Stimulated activated CD4-positive, alpha-beta T cell treated with anti-CD3 and anti-CD28 coated beads, Interleukin-4, amount 100 ng/mL, for 48 hours (primary cell): Measurements from ENCODE around the gene LMOD3.

Experiments used
- DNase-seq, 2 donors: peaks; one replicate each; pipeline ENCODE4 v3.0.0-alpha.2; 2020; ENCODE audit warnings: low read depth in 2 of 2

LMOD3 gene

DNA sequence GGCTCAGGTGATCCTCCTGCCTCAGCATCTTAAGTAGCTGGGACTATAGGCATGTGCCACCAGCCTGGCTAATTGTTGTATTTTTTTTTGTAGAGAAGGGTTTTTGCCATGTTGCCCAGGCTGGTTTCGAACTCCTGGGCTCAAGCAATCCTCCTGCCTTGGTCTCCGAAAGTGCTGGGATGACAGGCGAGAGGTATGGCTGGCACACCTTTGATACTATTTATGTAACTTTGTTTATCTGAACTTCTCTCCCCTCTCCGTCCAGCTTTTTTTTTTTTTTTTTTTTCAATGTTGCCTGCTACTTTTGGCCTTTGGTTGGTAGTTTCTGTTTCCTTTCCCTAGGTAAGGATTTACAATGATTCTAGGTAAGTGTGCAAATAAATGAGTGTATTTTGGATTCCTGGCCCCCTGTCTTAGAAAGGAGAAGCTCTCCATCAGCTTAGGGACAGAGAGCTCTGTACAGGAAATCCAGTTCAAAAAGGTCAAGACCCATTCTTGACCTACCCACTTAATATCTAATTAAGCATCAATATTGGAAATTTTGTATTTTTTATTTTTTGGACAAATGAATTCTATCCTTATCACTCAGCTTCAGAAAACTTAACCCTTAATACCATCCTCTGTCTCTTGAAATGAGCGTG, 30.9 kb downstream of the LMOD3 start:
- DNase-seq = no peak

DNA sequence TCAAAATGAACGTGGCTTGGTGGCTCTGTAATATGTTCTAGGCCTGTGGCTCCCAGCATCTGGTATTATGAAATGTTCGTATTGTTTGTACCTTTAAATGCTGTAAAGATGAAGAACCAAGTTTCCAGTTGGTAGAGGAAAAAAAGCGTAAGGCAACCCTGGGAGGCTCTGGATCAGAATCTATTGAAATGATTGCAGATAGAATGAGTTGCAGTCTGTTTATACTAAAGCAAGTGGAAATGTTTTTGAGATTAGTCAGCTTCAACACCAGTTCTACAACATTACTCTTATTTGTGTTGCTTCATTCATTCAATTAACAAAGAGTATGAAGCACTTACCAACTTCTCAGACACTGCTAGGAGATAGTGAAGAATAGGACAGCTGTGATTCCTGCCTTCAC, 32.4 kb downstream of the LMOD3 start:
- no peak for DNase-seq

DNA sequence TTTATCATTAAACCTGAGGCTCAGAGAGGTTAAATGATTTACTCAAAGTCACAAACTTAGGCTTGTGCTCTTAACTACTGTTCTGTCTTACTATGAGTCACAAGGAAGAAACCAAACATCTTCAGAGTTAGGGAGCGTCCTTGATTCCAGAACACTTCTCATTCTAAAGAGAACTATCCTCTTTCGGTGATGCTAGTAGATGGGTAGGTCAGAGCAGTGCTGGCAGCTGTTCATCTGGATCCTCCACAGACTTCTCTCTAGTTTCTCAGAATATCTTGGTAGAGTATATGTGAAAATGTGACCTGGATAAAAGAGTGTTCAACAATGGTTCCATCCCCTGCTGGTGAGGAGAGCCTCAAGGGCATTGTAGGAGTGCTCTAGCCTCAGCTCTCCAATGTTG, 34.3 kb downstream of the LMOD3 start:
- no peak for DNase-seq

DNA sequence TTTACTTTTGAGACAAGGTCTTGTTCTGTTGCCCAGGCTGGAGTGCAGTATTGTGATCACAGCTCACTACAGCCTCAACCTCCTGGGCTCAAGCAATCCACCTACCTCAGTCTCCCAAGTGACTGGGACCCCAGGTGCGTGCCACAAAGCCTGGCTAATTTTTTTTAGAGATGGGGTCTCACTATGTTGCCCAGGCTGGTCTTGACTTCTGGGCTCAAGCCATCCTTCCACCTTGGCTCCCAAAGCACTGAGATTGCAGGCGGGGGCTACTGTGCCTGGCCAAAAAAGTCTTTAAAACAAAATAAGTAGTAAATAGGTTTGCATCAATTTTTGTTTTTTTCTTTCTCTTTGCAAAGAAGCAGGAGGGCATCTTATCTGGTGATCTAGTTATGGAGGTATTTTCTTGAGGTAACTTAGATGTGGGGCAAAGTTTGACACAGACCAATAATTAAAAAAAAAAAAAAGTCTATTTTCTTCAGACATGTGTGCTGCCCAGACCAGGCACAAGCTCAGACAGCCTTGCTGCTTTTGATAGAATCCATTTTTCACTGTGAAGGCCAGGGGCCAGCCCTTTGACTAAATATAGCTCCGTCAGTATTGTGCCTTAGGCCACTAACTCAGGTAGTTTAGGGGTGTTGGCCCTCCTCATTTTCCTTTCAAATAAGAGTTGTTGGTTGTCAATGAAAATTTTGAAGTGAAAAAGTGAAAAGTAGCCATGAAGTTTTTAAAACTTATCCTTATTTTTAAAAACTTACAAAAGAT, 35.2 kb downstream of the LMOD3 start:
- DNase-seq = no peak

DNA sequence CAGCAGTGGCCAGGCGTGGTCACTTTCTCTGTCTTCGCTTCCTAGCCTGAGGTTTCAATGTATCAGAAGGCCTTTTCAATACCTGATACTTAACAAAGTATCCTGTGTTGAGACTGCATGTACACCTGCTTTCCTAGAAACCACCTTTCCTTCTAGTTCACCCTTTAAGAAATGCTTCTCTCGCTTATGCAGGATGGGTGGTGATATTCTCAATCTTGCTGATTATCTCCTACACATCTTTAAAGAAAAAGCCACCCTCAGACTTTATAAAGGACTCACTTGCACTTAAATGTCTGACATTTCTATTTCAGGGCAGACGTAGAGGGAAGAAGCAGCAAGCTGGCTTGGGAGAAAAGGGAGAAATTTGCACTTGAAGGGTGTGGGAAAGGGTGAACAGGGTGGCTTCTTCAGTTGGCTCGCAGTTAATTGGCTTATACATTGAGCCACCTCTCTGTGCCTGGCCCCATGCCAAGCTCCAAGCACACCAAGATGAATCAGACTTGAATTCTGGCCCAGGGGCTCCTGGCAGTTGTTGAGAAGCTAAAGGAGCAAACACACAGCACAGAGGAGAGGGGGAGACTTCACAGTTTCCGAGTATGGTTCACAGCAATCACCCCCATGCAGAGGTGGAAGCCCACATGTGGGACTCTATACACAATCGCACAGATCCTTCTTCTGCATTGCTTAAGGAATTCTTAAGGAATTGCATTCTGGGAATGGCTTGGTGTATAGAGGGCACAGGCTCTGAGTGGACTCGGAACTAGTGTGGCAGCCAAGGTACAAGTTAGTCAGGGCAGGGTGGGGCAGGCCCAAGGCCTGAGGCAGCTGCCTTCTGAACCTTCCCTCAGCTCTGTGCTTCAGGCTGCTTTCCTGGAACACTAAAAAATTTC, 36.3 kb downstream of the LMOD3 start:
- peak; percentile 79 to 80 for DNase-seq

DNA sequence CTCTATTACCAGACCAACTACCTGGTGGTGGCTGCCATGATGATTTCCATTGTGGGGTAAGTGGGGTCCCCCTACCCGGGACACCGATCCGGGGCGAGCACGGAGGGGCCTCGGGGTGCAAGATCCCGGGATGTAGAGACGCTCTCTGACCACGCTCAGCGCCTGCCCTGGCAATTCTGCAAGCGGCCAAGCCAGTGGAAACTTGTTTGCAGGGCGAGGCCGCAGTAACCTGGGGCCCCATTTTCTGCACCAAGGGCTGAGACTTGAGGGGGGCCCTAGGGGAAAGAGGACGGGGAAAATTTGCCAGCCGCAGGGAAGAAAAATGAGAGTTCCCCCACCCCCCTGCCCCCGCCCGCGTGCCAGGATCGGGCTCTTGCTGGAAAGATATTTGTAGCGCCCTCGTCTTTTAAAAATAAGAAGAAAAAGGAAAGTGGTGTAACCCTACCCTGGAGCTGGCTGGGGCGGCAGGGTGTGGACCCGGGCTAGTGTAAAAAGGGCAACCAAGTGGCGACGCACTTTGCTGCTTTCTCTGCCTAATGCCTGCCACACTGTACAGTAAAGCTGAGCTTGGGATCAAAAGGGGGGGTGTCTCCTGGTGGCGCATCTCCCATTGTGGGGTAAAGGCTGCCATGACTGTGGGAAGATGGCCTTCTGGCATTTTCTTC, 37.1 kb downstream of the LMOD3 start:
- no peak for DNase-seq

DNA sequence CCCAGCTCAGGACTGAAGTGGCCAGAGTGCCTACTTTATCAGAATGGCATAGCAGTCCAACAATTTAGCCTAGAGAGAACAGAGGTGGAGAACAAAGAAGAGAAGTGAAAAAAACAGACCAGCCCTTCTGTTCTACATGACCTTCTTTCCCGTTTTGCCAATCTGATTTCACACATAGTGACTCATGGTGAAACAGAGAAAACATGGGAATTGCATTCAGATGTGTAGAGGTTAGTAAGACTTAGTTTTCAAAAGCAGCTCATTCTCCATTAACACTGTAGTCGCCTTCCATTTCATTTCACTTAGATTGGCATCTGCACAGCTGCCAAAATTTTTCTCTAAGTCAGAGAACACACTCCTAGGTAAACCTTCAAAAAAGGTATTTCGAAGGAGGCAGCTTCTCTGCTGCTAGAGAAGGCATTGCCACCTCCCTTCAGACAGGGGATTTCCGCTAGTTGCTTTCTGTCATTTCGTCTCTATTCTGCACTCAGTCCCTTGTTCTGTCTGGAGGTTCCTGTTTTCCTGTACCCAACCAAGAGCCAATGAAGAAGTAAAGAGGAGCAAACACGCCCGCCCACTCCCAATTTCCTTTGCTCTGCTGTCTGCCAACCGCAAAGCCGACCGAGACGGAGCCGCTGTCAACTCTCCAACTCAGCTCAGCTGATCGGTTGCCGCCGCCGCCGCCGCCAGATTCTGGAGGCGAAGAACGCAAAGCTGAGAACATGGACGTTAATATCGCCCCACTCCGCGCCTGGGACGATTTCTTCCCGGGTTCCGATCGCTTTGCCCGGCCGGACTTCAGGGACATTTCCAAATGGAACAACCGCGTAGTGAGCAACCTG, 37.8 kb downstream of the LMOD3 start, which contains the start of gene ARL6IP5:
Gene ARL6IP5 (plus strand): TSS at position 612 of the 842 bp plus-strand sequence. CDS start 111 bp downstream, at position 723.
- DNase-seq = peak; percentile 85 to 90

DNA sequence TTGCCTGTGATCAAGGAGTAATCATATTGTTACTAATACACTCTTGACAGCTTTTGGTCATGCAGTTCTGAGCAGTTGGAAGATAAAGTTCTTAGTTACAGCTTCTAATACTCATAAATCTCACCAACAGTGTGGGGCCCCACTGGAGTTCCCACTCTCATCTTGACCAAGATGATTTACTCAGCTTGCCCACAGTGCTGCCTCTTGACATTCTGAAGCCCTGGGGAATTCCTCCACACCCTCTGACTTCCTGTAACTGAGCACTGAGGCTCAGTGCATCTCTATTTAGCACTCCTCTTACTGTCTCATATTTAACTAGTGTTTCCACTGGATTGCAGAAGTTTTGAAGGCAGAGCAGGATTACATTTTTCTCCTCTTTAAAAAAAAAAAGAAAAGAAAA, 39.6 kb downstream of the LMOD3 start:
- peak; percentile 53 to 82 for DNase-seq

DNA sequence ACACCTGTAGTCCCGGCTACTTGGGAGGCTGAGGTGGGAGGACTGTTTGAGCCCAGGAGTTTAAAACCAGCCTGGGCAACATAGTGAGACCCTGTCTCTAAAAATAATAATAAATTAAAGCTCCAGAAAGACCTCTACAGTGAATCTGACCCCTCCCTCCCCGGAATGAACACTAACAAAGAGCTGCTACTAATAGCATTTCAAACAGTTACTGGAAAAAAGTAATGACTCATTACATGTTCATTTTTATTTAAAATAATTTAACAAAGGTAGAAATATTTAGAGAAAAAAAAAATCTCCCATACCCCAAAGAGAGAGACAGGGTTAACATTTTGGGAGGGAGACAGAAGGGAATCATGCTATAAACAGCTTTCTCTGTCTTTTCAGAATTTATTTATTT, 40.0 kb downstream of the LMOD3 start:
- no peak for DNase-seq

DNA sequence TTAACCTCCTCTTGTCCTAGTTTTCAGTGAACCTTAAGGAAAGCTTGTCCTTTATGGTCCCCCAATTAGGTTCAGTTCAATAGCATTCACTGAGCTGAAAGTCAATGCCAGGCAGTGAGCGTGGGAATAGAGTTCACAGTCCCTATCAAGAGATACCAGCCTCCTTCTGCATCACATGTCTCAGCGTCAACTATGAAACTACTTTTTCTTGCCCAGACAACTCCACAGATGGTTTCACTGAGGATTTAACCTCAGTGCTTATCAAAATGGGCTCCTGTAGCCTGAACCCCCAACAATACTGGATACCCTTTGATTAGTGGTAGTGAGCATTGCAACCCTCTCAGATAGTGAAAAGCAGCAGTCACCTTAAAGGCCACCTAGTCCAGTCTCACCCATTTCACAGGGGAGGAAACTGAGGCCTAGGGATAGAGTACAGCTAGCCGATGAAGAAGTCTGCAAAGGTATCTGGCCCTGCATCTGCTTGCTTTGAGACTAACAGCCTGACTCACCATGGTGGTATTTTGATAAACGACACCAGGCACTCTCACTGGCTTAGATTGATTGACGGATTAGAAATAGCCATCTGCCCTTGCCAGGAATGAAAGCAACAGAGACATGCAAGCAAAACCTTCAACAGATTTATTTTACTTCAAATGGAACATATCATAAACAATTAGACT, 40.7 kb downstream of the LMOD3 start:
- no peak for DNase-seq

DNA sequence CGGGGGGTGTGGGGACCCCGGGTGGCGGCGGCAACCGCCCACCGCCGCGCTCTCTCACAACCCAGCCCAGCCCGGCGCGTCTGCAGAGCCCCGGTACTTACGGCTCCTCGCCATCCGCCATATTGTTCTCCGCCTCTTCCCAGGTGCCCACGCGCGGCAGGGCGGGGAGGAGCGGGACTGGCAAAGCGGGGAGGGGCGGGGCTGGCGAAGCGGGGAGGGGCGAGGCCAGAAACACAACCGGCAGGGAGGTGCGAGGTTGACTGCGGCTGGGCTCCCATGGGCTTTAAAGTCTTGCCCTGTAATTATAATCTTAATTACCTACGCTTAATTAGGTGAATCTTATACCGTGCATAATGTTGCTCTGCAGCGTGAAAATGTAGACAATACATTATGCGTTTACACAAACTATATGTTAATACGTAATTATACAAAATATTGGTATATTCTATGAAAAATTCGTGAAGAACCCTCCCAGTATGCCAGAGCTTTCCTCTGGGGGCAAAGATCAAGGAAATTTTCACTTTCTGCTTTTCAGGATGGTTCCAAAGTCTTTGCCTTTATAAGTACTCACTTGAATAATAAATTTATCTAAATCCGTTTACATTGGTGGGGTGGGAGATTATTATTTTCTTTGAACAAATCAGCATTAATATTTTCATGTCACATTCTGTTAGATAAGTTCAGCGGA, 42.0 kb downstream of the LMOD3 start, which contains the start of gene UBA3:
Gene UBA3 (minus strand): TSS at position 133 of the 688 bp plus-strand sequence. CDS start 12 bp downstream, at position 121.
- peak; percentile 93 for DNase-seq

DNA sequence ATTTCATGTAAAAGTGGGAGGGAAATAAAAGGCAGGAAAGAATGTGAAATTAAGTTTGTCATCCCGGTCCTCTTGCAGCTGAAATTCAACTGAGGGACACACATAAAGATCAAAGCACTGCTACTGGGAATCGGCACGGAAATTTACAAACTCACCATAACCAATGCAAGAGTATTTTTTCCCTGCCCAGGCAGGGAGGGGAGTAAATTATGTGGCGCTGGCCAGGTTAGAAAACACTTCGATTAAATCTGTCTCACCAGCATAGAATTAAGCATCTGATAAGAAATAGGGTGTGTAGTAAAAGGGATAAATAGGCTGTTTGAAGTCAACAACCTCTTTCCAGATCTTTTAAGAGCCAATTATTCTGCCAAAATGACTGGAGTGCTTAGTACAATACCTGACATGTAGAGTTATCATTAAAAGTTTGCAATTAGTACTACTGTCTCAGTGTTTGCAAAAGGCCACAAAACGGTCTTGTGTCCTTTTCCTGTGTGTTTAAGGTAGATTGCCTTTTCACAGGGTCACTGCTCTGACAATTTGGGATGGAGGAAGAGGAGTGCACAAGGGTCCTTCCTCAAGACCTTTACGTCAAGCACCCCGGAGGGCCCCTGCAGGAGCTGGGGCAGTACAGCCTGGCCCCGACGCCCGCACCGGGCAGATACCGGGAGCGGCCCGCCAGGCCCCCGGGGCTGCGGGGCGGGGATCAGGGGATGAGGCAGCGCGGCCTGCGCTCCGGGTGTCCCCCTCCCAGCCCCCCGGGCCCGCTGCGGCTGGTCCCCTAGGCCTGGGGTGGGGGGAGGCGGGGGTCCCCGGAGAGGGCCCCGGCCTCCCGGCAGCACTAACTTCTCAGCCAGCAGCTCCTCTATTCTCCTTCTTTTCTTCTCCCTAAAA, 42.9 kb downstream of the LMOD3 start:
- DNase-seq = no peak

DNA sequence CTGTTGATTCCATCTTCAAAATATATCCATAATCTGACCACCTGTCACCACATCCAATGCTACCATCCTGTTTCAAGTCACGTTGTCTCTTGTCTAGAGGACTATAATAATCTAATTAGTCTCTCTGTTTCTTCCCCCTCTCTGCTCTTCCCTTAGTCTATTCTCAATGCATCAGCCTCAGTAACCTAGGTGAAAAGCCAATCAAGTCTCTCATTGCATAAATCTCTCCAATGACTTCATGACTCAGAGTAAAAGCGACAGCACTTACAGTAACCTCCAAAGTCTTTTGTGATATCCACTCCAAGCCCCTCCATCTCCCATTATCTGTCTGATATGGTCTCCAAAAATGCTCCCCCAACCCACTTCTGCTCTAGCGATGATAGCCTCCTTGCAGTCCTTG, 49.5 kb downstream of the LMOD3 start:
- no peak for DNase-seq

DNA sequence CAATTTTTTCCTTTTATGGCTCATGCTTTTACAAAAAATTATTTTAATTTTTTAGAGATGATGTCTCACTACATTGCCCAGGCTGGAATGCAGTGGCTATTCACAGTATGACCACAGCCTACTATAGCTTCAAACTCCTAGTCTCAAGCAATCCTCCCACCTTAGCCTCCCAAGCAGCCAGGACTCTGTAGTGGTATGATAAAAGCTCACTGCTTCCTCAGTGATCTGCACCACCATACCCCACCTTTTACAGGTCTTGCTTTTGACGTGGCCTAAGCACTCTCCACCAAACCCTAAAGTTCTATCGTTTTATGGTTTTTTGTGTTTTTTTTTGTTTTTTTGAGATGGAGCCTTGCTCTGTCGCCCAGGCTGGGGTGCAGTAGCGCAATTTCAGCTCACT, 56.3 kb downstream of the LMOD3 start:
- no peak for DNase-seq

DNA sequence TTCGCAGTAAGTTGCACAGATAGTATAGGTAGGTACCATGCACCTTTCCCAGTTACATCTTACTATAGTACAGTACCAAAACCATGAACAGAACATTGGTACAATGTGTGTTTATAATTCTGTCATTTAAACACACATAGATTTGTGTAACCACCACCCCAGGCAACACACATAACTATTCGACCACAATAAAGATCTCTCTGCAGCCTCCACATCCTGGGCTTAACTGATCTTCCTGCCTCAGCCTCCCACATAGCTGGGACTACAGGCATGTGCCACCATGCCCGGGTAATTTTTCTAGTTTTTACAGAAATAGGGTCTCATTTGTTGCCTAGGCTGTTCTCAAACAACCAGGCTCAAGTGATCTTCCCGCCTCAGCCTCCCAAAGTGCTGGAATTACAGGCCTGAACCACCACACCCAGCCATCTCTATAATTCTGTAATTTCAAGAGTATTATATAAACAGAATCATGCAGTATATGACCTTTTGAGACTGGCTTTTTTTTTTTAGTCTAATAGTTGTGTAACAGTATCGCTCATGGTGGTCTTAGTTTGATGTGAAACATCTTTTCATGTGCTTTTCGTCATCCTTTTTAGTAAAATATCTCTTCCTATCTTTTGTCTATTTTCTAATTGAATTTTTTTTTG, 57.0 kb downstream of the LMOD3 start:
- no peak for DNase-seq

DNA sequence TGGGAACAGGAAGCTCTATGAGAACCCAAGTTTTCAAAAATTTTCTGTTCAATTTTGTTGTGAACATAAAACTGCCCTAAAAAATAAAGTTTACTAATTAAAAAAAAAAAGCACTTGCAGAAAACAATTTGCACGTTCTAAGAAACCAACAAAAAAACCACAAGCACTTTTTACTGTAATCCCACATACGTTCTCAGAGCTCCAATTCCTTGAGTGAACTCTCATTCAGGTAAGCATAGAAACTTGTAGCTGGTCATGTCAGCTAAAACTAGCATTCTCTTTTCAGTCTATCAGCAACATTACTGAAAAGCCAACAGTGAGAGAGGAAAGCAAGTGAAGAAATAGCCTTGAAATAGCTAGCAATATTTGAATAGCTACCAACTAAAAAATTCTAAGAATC, 58.8 kb downstream of the LMOD3 start:
- DNase-seq = no peak

DNA sequence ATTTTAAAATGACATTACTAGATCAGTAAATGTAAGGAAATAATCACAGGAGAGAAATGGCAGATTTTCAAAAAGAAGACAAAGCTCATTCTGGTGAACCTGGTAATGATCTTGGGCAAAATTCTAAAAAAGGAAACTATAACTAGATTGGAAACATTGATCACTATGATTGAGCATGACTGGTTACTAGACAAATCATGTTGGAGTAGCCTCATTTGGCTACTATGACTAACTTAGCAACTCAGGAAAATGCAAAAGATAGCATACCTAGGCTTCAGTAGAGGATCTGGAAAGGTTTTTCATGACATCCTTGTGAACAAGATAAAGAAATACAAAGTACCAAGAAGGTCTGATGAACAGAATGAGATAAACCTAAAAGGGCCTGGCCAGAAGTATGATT, 62.7 kb downstream of the LMOD3 start:
- DNase-seq = no peak

DNA sequence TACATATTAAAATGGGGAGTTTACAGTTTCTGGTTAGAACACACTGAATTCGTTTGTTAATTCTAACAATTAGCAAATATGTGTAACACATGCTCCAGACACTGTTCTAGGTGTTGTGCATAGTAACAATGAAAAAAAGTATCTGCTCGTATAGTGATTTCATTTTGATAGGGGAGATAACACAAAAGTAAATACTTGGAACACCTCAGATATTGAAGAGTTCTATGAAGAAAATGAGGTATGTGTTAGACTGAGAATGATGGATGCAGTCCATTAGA, 63.5 kb downstream of the LMOD3 start:
- DNase-seq = no peak
